Heart left ventricle (tissue), 16 donors: Measurements from ENCODE around the gene COX8C. TPM values are rescaled to one million over a fixed set of nuclear protein-coding genes. Genes with fewer than 3 reads are reported as not detected.
"Not testable (repeated sequence)": the region's sequence is repeated elsewhere in the genome, so short reads cannot be mapped to it uniquely, and the experiment has no call there.

Experiments
- ATAC-seq, 4 donors: fragments of 200-7000 bp; cut with Tn5 transposase; one replicate each; pipeline ENCODE4 v1.9.1; 2020 to 2022; ENCODE audit warnings: moderate library complexity in 4 of 4, mild to moderate bottlenecking in 3 of 4, moderate number of reproducible peaks in 1 of 4
- DNase-seq, 5 donors: peaks; one replicate each; pipeline ENCODE4 v3.0.0-alpha.2; 2020
- H3K27ac ChIP-seq, 12 donors: fragments of 200-600 bp; sonication (generic) in 4 of 12; one replicate each; pipeline versions ENCODE4 v1.5.0 to v1.8.0; 2016 to 2022; ENCODE audit warnings: mild to moderate bottlenecking in 2 of 12
- H3K27me3 ChIP-seq, 9 donors: fragments of 200-600 bp; sonication (generic) in 2 of 9; one replicate each; pipeline versions ENCODE4 v1.5.1 to v1.8.0; 2016 to 2022; ENCODE audit warnings: mild to moderate bottlenecking in 3 of 9
- H3K36me3 ChIP-seq, 9 donors: fragments of 200-600 bp; sonication (generic) in 2 of 9; one replicate each; pipeline versions ENCODE4 v1.5.0 to v1.8.0; 2018 to 2022; ENCODE audit warnings: mild to moderate bottlenecking in 2 of 9
- H3K4me1 ChIP-seq, 12 donors: fragments of 200-600 bp; sonication (generic) in 4 of 12; one replicate each; pipeline versions ENCODE4 v1.5.0 to v1.8.0; 2016 to 2022; ENCODE audit warnings: mild to moderate bottlenecking in 3 of 12
- H3K4me3 ChIP-seq, 12 donors: fragments of 200-600 bp; sonication (generic) in 4 of 12; one replicate each; pipeline versions ENCODE4 v1.5.0 to v1.8.0; 2017 to 2022; ENCODE audit warnings: mild to moderate bottlenecking in 9 of 12, moderate library complexity in 4 of 12
- H3K9me3 ChIP-seq, 12 donors: fragments of 200-600 bp; sonication (generic) in 4 of 12; one replicate each; pipeline versions ENCODE4 v1.5.0 to v1.8.0; 2016 to 2022; ENCODE audit warnings: mild to moderate bottlenecking in 1 of 12
- POLR2A ChIP-seq, 2 donors: fragments of 450-650 bp; IDR thresholded peaks; one replicate each; pipeline ENCODE4 v1.6.1; 2017; ENCODE audit warnings: antibody characterized with exemption in 2 of 2, mild to moderate bottlenecking in 2 of 2, moderate library complexity in 2 of 2
- WGBS, 4 donors: extraction: QIAGEN DNeasy Blood & Tissue Kit in 2 of 4; methylation state at CpG; one replicate each; pipeline versions ENCODE4 v1.1.5 to v1.1.7; 2013 to 2018; 5-methylcytosine and 5-hydroxymethylcytosine counted together
- intact Hi-C, 10 donors: fragments of 100-400 bp; cut with DNase I; formaldehyde crosslinking; loops; one replicate each; pipeline versions ENCODE4 v1.11.1 to v1.14.2; 2022
- polyA plus RNA-seq, 2 donors: library from polyadenylated mRNA; stranded (reverse); fragments of 200-250 nt; gene quantifications; one replicate each; pipeline ENCODE4 v1.2.3, GENCODE V29; 2013
- total RNA-seq, 9 donors: library from RNA; depleted of rRNA in 2 of 9; stranded (reverse); fragments of >200 nt in 2 of 9; fragmentation: NEBNext Ultra II Directional in 3 of 9; extraction: Animal tissue kit (Norgen Biotek cat#: 25700) in 3 of 9; gene quantifications; one replicate each; pipeline versions ENCODE4 v1.1.0 to v1.2.4, GENCODE V29; 2016 to 2023
- TF ChIP-seq, protein P1 (sequence below), 12 donors: fragments of 200-600 bp; sonication (generic) in 4 of 12; IDR thresholded peaks; one replicate each; pipeline versions ENCODE4 v1.5.0 to v1.8.0; 2018 to 2022; ENCODE audit warnings: antibody characterized with exemption in 12 of 12, mild to moderate bottlenecking in 5 of 12
- donor health status: ischemic (EF 13 %, LVEDD 7.1; RV severe dilation, severe dysfunction).
- donor health status: healthy with polysubstance abuse.
- donor health status: DM: no; HTN: yes; CAD: no.
- donor health status: DM: no; HTN: no; CAD: no.
- donor health status: ischemic (EF 25% LVEDD 6.9; RV normal size, moderate dysfunction).
- donor health status: ischemic (EF 25% LVEDD 5.7; RV mildly dilated, moderate dysfunction).
- donor health status: healthy.
- donor health status: DM: yes; HTN: yes; CAD: no.
- donor health status: ischemic (EF 35%, LVEDD 5.7; RV mildly dilated, moderate dysfunction).
- donor health status: nonischemic (EF 11% LVEDD 7.7; RV severe dilation, severe dysfunction).
- donor health status: DM: yes; HTN: yes; CAD: no.
- donor health status: PGD.
- donor health status: ischemic (EF 29% LVEDD 5.4; RV normal size, mild dysfunction).
- donor health status: nonischemic (EF 23%, LVEDD 6.1; RV moderate dilation, normal function).

The COX8C gene
- total and polyA plus RNA-seq, 11 donors: 0.60 to 2.0 (median 0.89) TPM; not detected in 5

DNA sequence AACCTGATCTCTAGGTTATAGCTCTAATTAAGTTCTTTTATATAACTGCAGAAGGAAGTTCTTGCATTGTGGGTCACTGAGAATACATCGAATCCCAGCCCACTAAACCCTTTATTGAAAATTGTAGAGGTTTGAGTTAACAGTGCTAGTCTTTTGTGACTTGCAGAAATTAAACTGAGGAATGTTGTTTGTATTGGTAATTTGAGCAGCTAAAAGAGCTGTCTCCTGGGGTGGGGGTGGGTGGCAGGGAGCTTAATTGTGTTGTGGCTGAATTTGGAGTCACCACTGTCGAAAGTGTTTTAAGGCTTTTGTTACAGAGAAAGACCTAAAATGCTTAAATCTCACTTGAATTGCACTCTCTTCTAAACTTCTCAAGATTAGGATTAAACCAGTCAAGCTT, 3.2 kb upstream of the COX8C start:
- Histone ChIP-seq H3K9me3 (peaks cover 0 to 6% (median 0%) of the 10 kb centered on the region in 12 donors), H3K4me1 (peaks cover 0 to 8% (median 0%) of the 10 kb centered on the region in 12 donors), H3K4me3 (no peak overlapping the region), H3K27me3 (no peaks in the 10 kb centered on the region), H3K36me3 (no peaks in the 10 kb centered on the region), H3K27ac (no peak overlapping the region)
- WGBS, 4 donors: 76 to 87% (median 83%) methylated on average over 2 of the region's 2 CpGs
- no peak for DNase-seq
- intact Hi-C loops: no loop called here
- TF ChIP-seq, protein P1, sequence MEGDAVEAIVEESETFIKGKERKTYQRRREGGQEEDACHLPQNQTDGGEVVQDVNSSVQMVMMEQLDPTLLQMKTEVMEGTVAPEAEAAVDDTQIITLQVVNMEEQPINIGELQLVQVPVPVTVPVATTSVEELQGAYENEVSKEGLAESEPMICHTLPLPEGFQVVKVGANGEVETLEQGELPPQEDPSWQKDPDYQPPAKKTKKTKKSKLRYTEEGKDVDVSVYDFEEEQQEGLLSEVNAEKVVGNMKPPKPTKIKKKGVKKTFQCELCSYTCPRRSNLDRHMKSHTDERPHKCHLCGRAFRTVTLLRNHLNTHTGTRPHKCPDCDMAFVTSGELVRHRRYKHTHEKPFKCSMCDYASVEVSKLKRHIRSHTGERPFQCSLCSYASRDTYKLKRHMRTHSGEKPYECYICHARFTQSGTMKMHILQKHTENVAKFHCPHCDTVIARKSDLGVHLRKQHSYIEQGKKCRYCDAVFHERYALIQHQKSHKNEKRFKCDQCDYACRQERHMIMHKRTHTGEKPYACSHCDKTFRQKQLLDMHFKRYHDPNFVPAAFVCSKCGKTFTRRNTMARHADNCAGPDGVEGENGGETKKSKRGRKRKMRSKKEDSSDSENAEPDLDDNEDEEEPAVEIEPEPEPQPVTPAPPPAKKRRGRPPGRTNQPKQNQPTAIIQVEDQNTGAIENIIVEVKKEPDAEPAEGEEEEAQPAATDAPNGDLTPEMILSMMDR (IDR thresholded peaks at IDR 0.05): no peak
- no peak for TF ChIP-seq POLR2A (IDR thresholded peaks at IDR 0.05)
- ATAC-seq: no peak

DNA sequence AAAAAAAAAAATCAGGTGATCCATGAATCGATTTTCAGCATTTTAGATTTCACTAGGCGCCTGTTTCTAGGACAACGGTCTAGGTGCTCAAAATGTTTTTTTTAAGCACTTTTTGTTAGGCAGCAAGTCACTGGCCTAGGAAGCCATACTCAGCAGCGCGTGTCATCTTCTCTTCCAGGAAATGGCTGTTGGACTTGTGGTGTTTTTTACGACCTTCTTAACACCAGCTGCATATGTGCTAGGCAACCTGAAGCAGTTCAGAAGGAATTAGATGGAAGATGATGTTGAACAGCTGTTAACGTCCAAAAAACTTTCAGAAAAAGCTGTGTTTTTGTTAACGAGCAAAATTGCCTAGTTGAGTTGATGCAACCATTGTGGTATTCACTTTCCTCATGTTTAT, 868 bp downstream of the COX8C start:
- no peak for TF ChIP-seq POLR2A (IDR thresholded peaks at IDR 0.05)
- TF ChIP-seq, protein P1 (IDR thresholded peaks at IDR 0.05): no peak
- Histone ChIP-seq H3K27me3 (no peaks in the 10 kb centered on the region), H3K9me3 (peaks cover 0 to 5% (median 0%) of the 10 kb centered on the region in 12 donors), H3K4me3 (no peak overlapping the region), H3K4me1 (peaks cover 0 to 4% (median 0%) of the 10 kb centered on the region in 12 donors), H3K36me3 (no peaks in the 10 kb centered on the region), H3K27ac (no peak overlapping the region)
- ATAC-seq (no peak), DNase-seq (no peak)
- intact Hi-C loops: no loop called here
- 82 to 88% (median 83%) methylated on average over 8 of the region's 8 CpGs for WGBS, 4 donors

DNA sequence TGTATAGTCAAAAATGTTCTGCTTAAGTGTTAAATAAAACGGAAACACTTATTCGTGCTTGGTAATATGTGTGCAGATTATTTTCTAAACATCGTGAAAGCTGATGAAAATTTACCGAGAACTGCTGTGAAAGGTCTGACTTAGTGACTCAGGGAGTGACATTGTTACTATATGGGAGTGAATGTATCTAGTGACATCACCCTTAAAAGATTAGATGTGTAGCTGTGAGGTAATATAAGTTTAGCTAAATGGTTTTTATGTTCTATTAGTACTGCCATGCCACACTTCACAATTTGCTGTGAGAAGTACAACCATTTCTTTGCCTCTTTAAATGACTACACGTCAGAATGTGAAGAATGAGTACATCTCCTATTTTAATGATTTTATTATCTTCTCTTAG, 1.3 kb downstream of the COX8C start:
- peaks cover 0 to 5% (median 0%) of the 10 kb centered on the region in 12 donors for H3K9me3 ChIP-seq
- H3K4me3 ChIP-seq: no peak overlapping the region
- DNase-seq (no peak), ATAC-seq (no peak)
- H3K27me3 ChIP-seq: no peaks in the 10 kb centered on the region
- intact Hi-C loops: no loop called here
- H3K36me3 ChIP-seq: no peaks in the 10 kb centered on the region
- no peak overlapping the region for H3K27ac ChIP-seq
- 80 to 83% (median 81%) methylated on average over 5 of the region's 5 CpGs for WGBS, 4 donors
- H3K4me1 ChIP-seq: no peaks in the 10 kb centered on the region
- TF ChIP-seq, protein P1 (IDR thresholded peaks at IDR 0.05): no peak
- no peak for TF ChIP-seq POLR2A (IDR thresholded peaks at IDR 0.05)

DNA sequence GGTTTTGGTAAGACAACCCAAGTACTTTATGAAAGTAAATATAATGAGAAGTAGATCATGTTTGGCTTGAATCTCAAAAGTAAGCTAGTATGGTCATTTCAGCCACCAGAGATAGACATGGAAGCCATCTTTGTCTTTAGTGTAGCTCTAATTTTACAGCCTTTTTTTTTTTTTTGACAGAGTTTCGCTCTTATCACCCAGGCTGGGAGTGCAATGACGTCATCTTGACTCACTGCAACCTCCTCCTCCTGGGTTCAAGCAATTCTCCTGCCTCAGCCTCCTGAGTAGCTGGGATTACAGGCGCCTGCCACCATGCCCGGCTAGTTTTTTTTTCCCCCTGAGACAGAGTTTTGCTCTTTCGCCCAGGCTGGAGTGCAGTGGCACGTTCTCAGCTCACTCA, 7.9 kb downstream of the COX8C start:
- H3K36me3 ChIP-seq, intact Hi-C loops, H3K27me3 ChIP-seq, ATAC-seq, H3K4me3 ChIP-seq, DNase-seq, H3K4me1 ChIP-seq, H3K9me3 ChIP-seq, H3K27ac ChIP-seq: not testable (repeated sequence)
- WGBS, 4 donors: 77 to 85% (median 78%) methylated on average over 6 of the region's 6 CpGs
